H1 (cell line): ENCODE measurements around the gene KLHL26. TPM values are rescaled to one million over a fixed set of nuclear protein-coding genes. Genes with fewer than 3 reads are reported as not detected.

Experiments
- CTCF ChIA-PET: fragments of 300-600 bp; sonication (Branson Sonifier 250); formaldehyde crosslinking; loops from one replicate; lab custom pipeline; 2021; ENCODE audit not compliant: partially characterized antibody; lab: Charles Lee
- POLR2A ChIA-PET: fragments of 300-600 bp; sonication (Branson Sonifier 250); formaldehyde crosslinking; loops from one replicate; lab custom pipeline; 2021; ENCODE audit warnings: inconsistent platforms; ENCODE audit not compliant: partially characterized antibody; lab: Charles Lee
- DNase-seq, 2 experiments: peaks; one replicate each; pipeline versions ENCODE4 v3.0.0 to v3.0.0-alpha.2; 2010 to 2022; ENCODE audit warnings: low spot score in 2 of 2, low read depth in 1 of 2, mixed read lengths in 1 of 2
- FAIRE-seq: peaks from 2 replicates; lab custom pipeline; 2011; peaks lifted over from hg19 to GRCh38; lab: Jason Lieb, UNC
- H2AFZ ChIP-seq: 2 replicates; pipeline ENCODE4 v1.8.1; 2012; ENCODE audit warnings: low read length, inconsistent platforms
- H2AK5ac ChIP-seq: 2 replicates; pipeline ENCODE4 v1.6.1; 2013; ENCODE audit warnings: low read depth, low read length
- H2BK120ac ChIP-seq: replicated peaks from 2 replicates; pipeline ENCODE3; 2013; ENCODE audit warnings: low read depth, low read length, inconsistent platforms
- H2BK12ac ChIP-seq: 2 replicates; pipeline ENCODE4 v1.6.1; 2013; ENCODE audit warnings: low read depth, low read length
- H2BK15ac ChIP-seq: 2 replicates; pipeline ENCODE4 v1.6.1; 2013; ENCODE audit warnings: low read length
- H2BK20ac ChIP-seq: 2 replicates; pipeline ENCODE4 v1.6.1; 2013; ENCODE audit warnings: low read length
- H2BK5ac ChIP-seq: 2 replicates; pipeline ENCODE4 v1.6.1; 2013; ENCODE audit warnings: low read depth, low read length
- H3K14ac ChIP-seq: 2 replicates; pipeline ENCODE4 v1.6.1; 2013; ENCODE audit warnings: inconsistent platforms; ENCODE audit not compliant: insufficient read length
- H3K18ac ChIP-seq: 2 replicates; pipeline ENCODE4 v1.6.1; 2013; ENCODE audit warnings: low read length; ENCODE audit errors: extremely low read depth
- H3K23ac ChIP-seq: 2 replicates; pipeline ENCODE4 v1.6.1; 2013; ENCODE audit warnings: inconsistent platforms; ENCODE audit not compliant: insufficient read length
- H3K23me2 ChIP-seq: 2 replicates; pipeline ENCODE4 v1.6.1; 2013; ENCODE audit warnings: low read depth, low read length
- H3K27ac ChIP-seq: 2 replicates; pipeline ENCODE4 v1.6.1; 2011; ENCODE audit warnings: low read depth, low read length, inconsistent platforms
- H3K27me3 ChIP-seq, 4 experiments: replicated peaks in 1 of 4; 1 replicate in 1 of 4; 2 replicates in 3 of 4; pipeline versions ENCODE4 v1.6.1 to v1.8.1; 2011 to 2013; ENCODE audit warnings: low read length in 3 of 4, mild to moderate bottlenecking in 3 of 4, inconsistent platforms in 2 of 4, mixed read lengths in 2 of 4, moderate library complexity in 1 of 4; ENCODE audit not compliant: control insufficient read depth in 3 of 4, insufficient read depth in 3 of 4; ENCODE audit errors: extremely low read depth in 1 of 4
- H3K36me3 ChIP-seq, 4 experiments: 2 replicates each; pipeline versions ENCODE4 v1.6.1 to v1.8.1; 2011 to 2013; ENCODE audit warnings: mild to moderate bottlenecking in 4 of 4, low read length in 3 of 4, moderate library complexity in 2 of 4, control low read depth in 1 of 4, inconsistent platforms in 1 of 4; ENCODE audit not compliant: insufficient read depth in 4 of 4, control insufficient read depth in 2 of 4
- H3K4ac ChIP-seq: replicated peaks from 2 replicates; pipeline ENCODE3; 2013; ENCODE audit warnings: low read length, low read depth, mixed read lengths, inconsistent platforms; ENCODE audit not compliant: insufficient read length
- H3K4me1 ChIP-seq, 4 experiments: replicated peaks in 1 of 4; 1 replicate in 1 of 4; 2 replicates in 3 of 4; pipeline versions ENCODE4 v1.6.1 to v1.8.1; 2011 to 2013; ENCODE audit warnings: low read length in 3 of 4, inconsistent platforms in 2 of 4, mixed read lengths in 1 of 4; ENCODE audit not compliant: insufficient read depth in 4 of 4, control insufficient read depth in 3 of 4
- H3K4me2 ChIP-seq, 2 experiments: 2 replicates each; pipeline versions ENCODE4 v1.6.1 to v1.8.1; 2011 to 2013; ENCODE audit warnings: low read depth in 2 of 2, low read length in 2 of 2, control low read depth in 1 of 2, inconsistent platforms in 1 of 2, mild to moderate bottlenecking in 1 of 2; ENCODE audit not compliant: insufficient read depth in 1 of 2
- H3K4me3 ChIP-seq, 4 experiments: fragments of 200-600, 300-600 bp in 1 of 4; sonication (generic), shearing (Covaris generic), sonication (Bioruptor Twin) in 1 of 4; 2 replicates each; pipeline versions ENCODE4 v1.5.1 to v1.8.1; 2011 to 2016; ENCODE audit warnings: low read length in 4 of 4, low read depth in 3 of 4, control low read depth in 2 of 4, inconsistent platforms in 2 of 4, mild to moderate bottlenecking in 2 of 4, mixed read lengths in 1 of 4, moderate library complexity in 1 of 4; ENCODE audit not compliant: insufficient read depth in 2 of 4; ENCODE audit errors: extremely low read depth in 1 of 4
- H3K56ac ChIP-seq: replicated peaks from 2 replicates; pipeline ENCODE3; 2013; ENCODE audit warnings: low read depth, mild to moderate bottlenecking, mixed read lengths, low read length, inconsistent platforms; ENCODE audit not compliant: insufficient read length
- H3K79me1 ChIP-seq: 2 replicates; pipeline ENCODE4 v1.6.1; 2013; ENCODE audit warnings: low read depth, low read length, control low read depth
- H3K79me2 ChIP-seq, 2 experiments: 2 replicates each; pipeline versions ENCODE4 v1.6.1 to v1.8.1; 2012 to 2013; ENCODE audit warnings: low read length in 2 of 2, mild to moderate bottlenecking in 2 of 2, inconsistent platforms in 1 of 2; ENCODE audit not compliant: insufficient read depth in 2 of 2, control insufficient read depth in 1 of 2
- H3K9ac ChIP-seq, 4 experiments: replicated peaks in 1 of 4; 1 replicate in 1 of 4; 2 replicates in 3 of 4; pipeline versions ENCODE4 v1.6.1 to v1.8.1; 2011 to 2013; ENCODE audit warnings: low read depth in 3 of 4, low read length in 3 of 4, control low read depth in 2 of 4, mild to moderate bottlenecking in 2 of 4, moderate library complexity in 2 of 4, inconsistent platforms in 1 of 4; ENCODE audit errors: extremely low read depth in 1 of 4
- H3K9me3 ChIP-seq, 2 experiments: 2 replicates each; pipeline versions ENCODE4 v1.6.1 to v1.8.1; 2012 to 2013; ENCODE audit warnings: mild to moderate bottlenecking in 2 of 2, moderate library complexity in 2 of 2, control low read depth in 1 of 2, inconsistent platforms in 1 of 2, low read depth in 1 of 2, low read length in 1 of 2, mixed read lengths in 1 of 2; ENCODE audit not compliant: insufficient read depth in 2 of 2
- H4K20me1 ChIP-seq, 2 experiments: replicated peaks in 1 of 2; 2 replicates each; pipeline versions ENCODE3 to v1.8.1; 2011 to 2013; ENCODE audit warnings: inconsistent platforms in 2 of 2, low read length in 2 of 2, mild to moderate bottlenecking in 1 of 2; ENCODE audit not compliant: insufficient read depth in 2 of 2, control insufficient read depth in 1 of 2
- H4K5ac ChIP-seq: 2 replicates; pipeline ENCODE4 v1.6.1; 2013; ENCODE audit warnings: low read length, low read depth, mixed read lengths, inconsistent platforms; ENCODE audit not compliant: insufficient read length
- H4K8ac ChIP-seq: 2 replicates; pipeline ENCODE4 v1.8.0; 2013; ENCODE audit warnings: mild to moderate bottlenecking, moderate library complexity, low read length, inconsistent platforms; ENCODE audit not compliant: insufficient read depth; ENCODE audit errors: extremely low read depth
- H4K91ac ChIP-seq: replicated peaks from 2 replicates; pipeline ENCODE3; 2013; ENCODE audit warnings: low read length, mixed read lengths, inconsistent platforms; ENCODE audit not compliant: insufficient read length
- BRCA1 ChIP-seq: IDR thresholded peaks from 2 replicates; pipeline ENCODE4 v1.6.1; 2012; ENCODE audit warnings: low read depth, low read length, improper control_type of control experiment
- CBX5 ChIP-seq: fragments of 300-800, 300-1000 bp; sonication (generic); IDR thresholded peaks from 2 replicates; pipeline ENCODE4 v1.7.1; 2016; ENCODE audit warnings: antibody characterized with exemption, low read length, low read depth
- CTBP2 ChIP-seq: IDR thresholded peaks from 2 replicates; pipeline ENCODE4 v1.7.0; 2011; ENCODE audit warnings: borderline replicate concordance, mild to moderate bottlenecking, moderate library complexity, mixed read lengths, low read length; ENCODE audit not compliant: insufficient read depth, insufficient read length
- EZH2 ChIP-seq: fragments of 200-600 bp; sonication (generic); IDR thresholded peaks from 2 replicates; pipeline ENCODE4 v1.7.1; 2012; ENCODE audit warnings: low read depth, mild to moderate bottlenecking, moderate library complexity, low read length, inconsistent platforms; ENCODE audit not compliant: severe bottlenecking
- GABPA ChIP-seq: IDR thresholded peaks from 2 replicates; pipeline ENCODE4 v1.6.1; 2011; ENCODE audit warnings: mild to moderate bottlenecking, low read length, moderate library complexity, borderline replicate concordance; ENCODE audit not compliant: insufficient read depth
- POLR2A ChIP-seq, 2 experiments: IDR thresholded peaks; 1 replicate in 1 of 2; 2 replicates in 1 of 2; pipeline ENCODE4 v1.6.1; 2011; ENCODE audit warnings: low read depth in 2 of 2, low read length in 2 of 2, mild to moderate bottlenecking in 2 of 2; ENCODE audit errors: control extremely low read depth in 1 of 2
- RAD21 ChIP-seq, 2 experiments: IDR thresholded peaks in 1 of 2; conservative IDR thresholded peaks in 1 of 2; 2 replicates each; pipeline ENCODE4 v1.6.1; 2011; ENCODE audit warnings: low read depth in 2 of 2, low read length in 2 of 2, improper control_type of control experiment in 1 of 2, inconsistent platforms in 1 of 2, mild to moderate bottlenecking in 1 of 2, moderate library complexity in 1 of 2
- SIN3A ChIP-seq, 2 experiments: IDR thresholded peaks in 1 of 2; conservative IDR thresholded peaks in 1 of 2; 2 replicates each; pipeline ENCODE4 v1.6.1; 2011 to 2012; ENCODE audit warnings: low read length in 2 of 2, improper control_type of control experiment in 1 of 2, low read depth in 1 of 2, mild to moderate bottlenecking in 1 of 2
- TAF1 ChIP-seq: IDR thresholded peaks from 2 replicates; pipeline ENCODE4 v1.6.1; 2011; ENCODE audit warnings: mild to moderate bottlenecking, low read depth, low read length
- TBP ChIP-seq: IDR thresholded peaks from 2 replicates; pipeline ENCODE4 v1.6.1; 2011; ENCODE audit warnings: low read depth, low read length, improper control_type of control experiment
- ZNF274 ChIP-seq: IDR thresholded peaks from 2 replicates; pipeline ENCODE4 v1.7.0; 2012; ENCODE audit warnings: low read length, borderline replicate concordance; ENCODE audit errors: extremely low read depth
- WGBS, 2 experiments: shearing (Covaris generic) in 1 of 2; methylation state at CpG; one replicate each; pipeline versions ENCODE4 v1.1.6 to v1.1.7; 2013 to 2015; ENCODE audit warnings: low lambda C conversion rate in 2 of 2, mixed read lengths in 2 of 2, inconsistent platforms in 1 of 2, low coverage in 1 of 2, missing lambda C conversion rate in 1 of 2; ENCODE audit not compliant: insufficient replicate concordance in 2 of 2, insufficient coverage in 1 of 2, insufficient read length in 1 of 2; ENCODE audit errors: extremely low coverage in 1 of 2, missing lambda C conversion rate in 1 of 2; 5-methylcytosine and 5-hydroxymethylcytosine counted together
- polyA plus RNA-seq, 7 experiments: library from polyadenylated mRNA; depleted of rRNA in 3 of 7; stranded (reverse) in 5 of 7; unstranded in 2 of 7; fragments of >200 nt in 5 of 7; fragments of 200-250 nt in 2 of 7; gene quantifications; 1 replicate in 5 of 7; 2 replicates in 1 of 7; 4 replicates in 1 of 7; pipeline versions ENCODE4 v1.2.1 to v1.2.3, GENCODE V29; 2011 to 2013; ENCODE audit warnings: missing spikeins in 2 of 7, mixed read lengths in 2 of 7
- total RNA-seq: library from RNA; stranded (reverse); fragmentation: NEBNext Ultra II Directional; extraction: Animal tissue kit (Norgen Biotek cat#: 25700); gene quantifications from 2 replicates; pipeline ENCODE4 v1.2.1, GENCODE V29; 2021

The KLHL26 gene
- total and polyA plus RNA-seq, 2 of the 8 experiments (the other 6 are each of a cell fraction or from before 2014, with no cell fraction given) = 2.2 to 8.8 TPM

DNA sequence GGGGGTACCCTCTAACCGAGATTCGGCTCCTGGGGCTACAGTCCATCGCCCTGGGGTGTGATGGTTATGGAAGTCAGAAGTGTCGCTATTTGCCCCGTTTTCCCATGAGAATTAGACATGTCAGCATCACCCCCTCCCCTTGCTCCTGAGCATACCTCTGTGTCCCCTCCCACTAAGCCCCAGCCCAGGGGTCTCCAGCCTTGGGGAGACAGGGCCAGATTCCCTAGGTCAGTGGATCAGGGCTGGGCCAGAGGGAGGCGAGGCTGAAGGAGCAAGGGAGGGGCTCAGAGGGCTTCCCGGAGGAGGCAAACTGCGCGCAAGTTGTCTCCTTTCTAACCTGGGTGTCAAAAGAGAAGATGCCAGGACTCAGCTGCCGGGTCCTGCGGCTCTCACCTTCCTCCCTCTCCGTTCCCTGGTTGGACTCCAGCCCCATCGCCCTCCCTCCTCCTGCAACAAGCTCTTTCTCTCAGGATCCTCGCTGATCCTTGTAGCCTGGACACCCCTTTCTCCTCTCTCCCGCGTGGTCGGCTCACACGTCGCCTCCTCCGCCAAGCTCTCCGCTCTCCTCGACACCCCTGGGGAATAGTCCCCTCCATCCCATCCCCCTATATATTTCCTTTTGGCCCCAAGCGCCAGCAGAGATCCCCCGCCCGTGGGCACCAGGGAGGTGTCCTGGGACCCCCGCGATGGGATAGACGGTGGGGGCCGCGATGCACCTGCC, 24.6 kb upstream of the KLHL26 start:
- Histone ChIP-seq H3K4me1 (peaks cover 28 to 50% (median 35%) of the 10 kb centered on the region in 4 experiments), H2BK15ac (peak overlapping the region; percentile 65; the same call in 1 of the 2 replicates), H2BK12ac (peak overlapping the region; percentile 97; the same call in 1 of the 2 replicates), H3K27ac (no peak overlapping the region), H3K23ac (no peak overlapping the region), H3K4me3 (peak overlapping the region; percentile 39 to 75 (median 49)), H3K36me3 (peaks cover 0 to 7% (median 0%) of the 10 kb centered on the region in 4 experiments; a peak in 1 of 8 replicates), H2AK5ac (no peak overlapping the region; the same call in 1 of the 2 replicates), H2BK20ac (no peak overlapping the region), H3K23me2 (peaks cover 22% of the 10 kb centered on the region), H4K20me1 (peaks cover 0 to 15% of the 10 kb centered on the region in 2 experiments), H2AFZ (peak overlapping the region; percentile 63; the same call in 1 of the 2 replicates), H3K27me3 (peaks cover 62 to 81% (median 77%) of the 10 kb centered on the region in 4 experiments), H3K56ac (no peak overlapping the region), H3K79me1 (no peaks in the 10 kb centered on the region), H3K9me3 (no peaks in the 10 kb centered on the region), H3K9ac (no peak overlapping the region; a peak in 1 of 7 replicates), H3K4ac (no peak overlapping the region), H2BK120ac (no peak overlapping the region), H4K91ac (peak overlapping the region; percentile 52), H2BK5ac (peak overlapping the region; percentile 27; the same call in 1 of the 2 replicates), H4K8ac (peak overlapping the region; percentile 45; the same call in 1 of the 2 replicates), H3K18ac (peak overlapping the region; percentile 51), H4K5ac (no peak overlapping the region), H3K14ac (no peak overlapping the region), H3K79me2 (no peaks in the 10 kb centered on the region), H3K4me2 (peak overlapping the region; percentile 95 to 96)
- peak in 1 of 2 experiments; percentile 63 for DNase-seq
- 4% methylated on average over 25 of the region's 30 CpGs; no CpG with 5 or more reads in 1 of the 2 experiments for WGBS, 2 experiments
- POLR2A ChIA-PET = interaction anchor here (0.6 to 2.9 kb wide), 7 partner anchors 9 to 35 kb away, joined by 3 to 21 read pairs (median 6); partner anchors contain the start of gene REX1BD
- CTCF ChIA-PET = interaction anchor here (0.9 to 1.6 kb wide), 4 partner anchors 9 to 142 kb away, joined by 4 to 5 read pairs (median 5); no protein-coding TSS in a partner anchor
- FAIRE-seq = no peak
- no peak for TF ChIP-seq BRCA1
- no peak for TF ChIP-seq CBX5
- TF ChIP-seq POLR2A (IDR thresholded peaks at IDR 0.05; ENCODE audit: control extremely low read depth in 1 of 2, low read depth in 2 of 2, low read length in 2 of 2) = no peak
- peak; percentile 14 for TF ChIP-seq CTBP2
- TF ChIP-seq RAD21 (IDR thresholded peaks at IDR 0.05 in 1 of 2, conservative IDR thresholded peaks at IDR 0.05 in 1 of 2; ENCODE audit: low read depth in 2 of 2, low read length in 2 of 2) = no peak
- no peak for TF ChIP-seq EZH2
- no peak for TF ChIP-seq SIN3A (conservative IDR thresholded peaks at IDR 0.05 in 1 of 2, IDR thresholded peaks at IDR 0.05 in 1 of 2; ENCODE audit: low read depth in 1 of 2, low read length in 2 of 2)
- no peak for TF ChIP-seq TAF1
- TF ChIP-seq ZNF274 = no peak
- no peak for TF ChIP-seq TBP
- no peak for TF ChIP-seq GABPA
